ENCODE results near the gene CFAP210.
"Not testable (repeated sequence)": the region's sequence is repeated elsewhere in the genome, so short reads cannot be mapped to it uniquely, and the experiment has no call there.

The CFAP210 gene

DNA sequence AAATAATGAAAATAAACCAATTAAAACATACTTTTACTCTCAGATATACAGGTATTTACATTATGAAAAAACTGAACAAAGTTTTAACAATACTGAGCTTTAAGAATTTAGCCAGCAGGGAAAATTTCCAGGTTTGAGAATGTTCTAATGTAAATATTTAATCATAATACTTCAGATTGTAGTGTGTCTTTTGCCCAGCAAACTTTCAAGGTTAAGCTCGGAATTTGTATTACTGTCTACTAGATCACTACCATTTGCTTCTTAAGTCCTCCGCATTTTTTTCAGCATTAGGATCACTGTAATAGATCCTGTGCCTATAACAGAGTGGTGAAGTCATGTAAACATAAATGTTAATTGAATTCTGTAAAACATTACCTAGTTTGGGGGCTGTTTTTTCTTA, 52.7 kb downstream of the CFAP210 start:
- Histone ChIP-seq H3K9ac (ENCODE audit: low read length) (no peak overlapping the region), H3K4me3 (ENCODE audit: low read length) (no peak overlapping the region), H3K27me3 (ENCODE audit: control insufficient read depth, insufficient read depth, low read length) (no peaks in the 10 kb centered on the region), H3K4me1 (ENCODE audit: control insufficient read depth, insufficient read depth, low read length) (no peaks in the 10 kb centered on the region), H3K36me3 (ENCODE audit: control insufficient read depth, insufficient read depth, low read length) (no peaks in the 10 kb centered on the region), H3K9me3 (ENCODE audit: control insufficient read depth, low read length) (no peaks in the 10 kb centered on the region)

DNA sequence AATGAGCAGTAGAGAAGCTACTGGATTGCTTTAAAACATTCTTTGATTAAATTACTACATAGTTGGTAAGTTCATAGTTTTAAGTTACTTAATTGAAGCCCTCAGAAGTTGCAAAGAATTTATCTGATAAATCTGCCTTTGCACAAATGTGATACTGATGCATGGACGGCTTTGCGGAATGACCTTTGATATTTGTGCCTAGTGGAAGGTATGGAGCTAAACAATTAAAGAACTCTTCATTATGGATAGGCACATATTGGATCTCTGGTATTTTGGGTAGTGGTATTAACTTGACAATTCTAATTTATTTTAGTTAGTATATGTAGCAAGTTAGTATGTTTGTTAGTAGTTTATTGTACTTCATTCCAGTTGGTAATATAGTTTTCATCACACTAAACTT, 54.1 kb downstream of the CFAP210 start:
- H3K4me3 ChIP-seq (ENCODE audit: low read length) = no peak overlapping the region
- no peaks in the 10 kb centered on the region for H3K27me3 ChIP-seq (ENCODE audit: control insufficient read depth, insufficient read depth, low read length)
- H3K4me1 ChIP-seq (ENCODE audit: control insufficient read depth, insufficient read depth, low read length) = no peaks in the 10 kb centered on the region
- H3K9me3 ChIP-seq (ENCODE audit: control insufficient read depth, low read length) = no peaks in the 10 kb centered on the region
- H3K9ac ChIP-seq (ENCODE audit: low read length) = no peak overlapping the region
- H3K36me3 ChIP-seq (ENCODE audit: control insufficient read depth, insufficient read depth, low read length) = no peaks in the 10 kb centered on the region

DNA sequence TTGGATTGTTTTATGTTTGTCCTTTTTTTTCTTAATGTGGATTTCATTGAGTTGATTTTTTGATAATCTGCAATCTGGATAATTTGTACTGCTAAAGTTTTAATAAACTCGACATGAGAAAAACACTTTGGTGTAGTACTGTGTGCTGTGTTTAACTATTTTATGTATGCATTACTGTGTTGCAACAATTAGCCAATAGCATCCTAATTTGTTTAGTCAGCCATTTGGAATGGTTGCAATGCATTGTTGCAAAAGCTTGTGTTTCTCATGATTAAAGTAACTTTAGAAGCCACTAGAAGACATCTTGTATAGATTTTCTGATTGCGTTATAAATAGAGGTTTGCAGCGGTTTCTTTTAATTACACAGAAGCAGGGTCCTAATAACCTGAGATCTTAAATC, 56.6 kb downstream of the CFAP210 start:
- no peak overlapping the region for H3K4me3 ChIP-seq (ENCODE audit: low read length)
- no peaks in the 10 kb centered on the region for H3K27me3 ChIP-seq (ENCODE audit: control insufficient read depth, insufficient read depth, low read length)
- H3K4me1 ChIP-seq (ENCODE audit: control insufficient read depth, insufficient read depth, low read length) = no peaks in the 10 kb centered on the region
- H3K36me3 ChIP-seq (ENCODE audit: control insufficient read depth, insufficient read depth, low read length) = peaks cover 5% of the 10 kb centered on the region
- no peaks in the 10 kb centered on the region for H3K9me3 ChIP-seq (ENCODE audit: control insufficient read depth, low read length)
- H3K9ac ChIP-seq (ENCODE audit: low read length) = no peak overlapping the region

DNA sequence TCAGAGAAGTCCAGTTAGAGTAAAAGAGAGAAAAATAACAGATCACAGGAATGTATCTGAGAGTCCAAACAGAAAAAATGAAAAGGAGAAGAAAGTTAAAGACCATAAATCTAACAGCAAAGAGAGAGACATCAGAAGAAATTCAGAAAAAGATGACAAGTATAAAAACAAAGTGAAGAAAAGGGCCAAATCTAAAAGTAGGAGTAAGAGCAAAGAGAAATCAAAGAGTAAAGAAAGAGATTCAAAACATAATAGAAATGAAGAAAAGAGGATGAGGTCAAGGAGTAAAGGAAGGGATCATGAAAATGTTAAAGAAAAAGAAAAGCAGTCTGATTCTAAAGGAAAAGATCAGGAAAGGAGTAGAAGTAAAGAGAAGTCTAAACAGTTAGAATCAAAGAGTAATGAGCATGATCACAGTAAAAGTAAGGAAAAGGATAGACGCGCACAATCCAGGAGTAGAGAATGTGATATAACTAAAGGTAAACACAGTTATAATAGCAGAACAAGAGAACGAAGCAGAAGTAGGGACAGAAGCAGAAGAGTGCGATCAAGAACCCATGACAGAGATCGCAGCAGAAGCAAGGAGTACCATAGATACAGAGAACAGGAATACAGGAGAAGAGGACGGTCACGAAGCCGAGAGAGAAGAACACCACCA, 57.6 kb downstream of the CFAP210 start:
- peaks cover 7% of the 10 kb centered on the region for H3K36me3 ChIP-seq (ENCODE audit: control insufficient read depth, insufficient read depth, low read length)

DNA sequence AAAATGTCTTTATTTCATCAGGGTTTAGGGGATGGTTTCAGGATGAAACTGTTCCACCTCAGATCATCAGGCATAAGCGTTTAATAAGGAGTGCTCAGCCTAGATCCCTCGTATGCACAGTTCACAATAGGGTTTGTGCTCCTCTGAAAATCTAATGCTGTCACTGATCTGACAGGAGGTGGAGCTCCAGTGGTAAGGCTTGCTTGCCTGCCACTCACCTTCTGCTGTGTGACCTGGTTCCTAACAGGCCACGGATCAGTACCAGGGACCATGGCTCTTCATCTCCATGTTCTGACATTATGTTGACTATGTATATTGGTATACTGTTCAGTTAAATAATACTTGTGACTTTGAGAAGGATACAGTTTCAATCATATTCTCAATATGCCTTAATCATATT, 68.4 kb downstream of the CFAP210 start:
- Histone ChIP-seq H3K4me1 (ENCODE audit: control insufficient read depth, insufficient read depth, low read length) (no peaks in the 10 kb centered on the region), H3K27me3 (ENCODE audit: control insufficient read depth, insufficient read depth, low read length) (no peaks in the 10 kb centered on the region), H3K9me3 (ENCODE audit: control insufficient read depth, low read length) (no peaks in the 10 kb centered on the region), H3K9ac (ENCODE audit: low read length) (no peak overlapping the region), H3K36me3 (ENCODE audit: control insufficient read depth, insufficient read depth, low read length) (no peaks in the 10 kb centered on the region), H3K4me3 (ENCODE audit: low read length) (no peak overlapping the region)

More for the DNA sequence above, 57.6 kb downstream of the CFAP210 start:
- H3K27me3 ChIP-seq (ENCODE audit: control insufficient read depth, insufficient read depth, low read length) = no peaks in the 10 kb centered on the region
- no peaks in the 10 kb centered on the region for H3K9me3 ChIP-seq (ENCODE audit: control insufficient read depth, low read length)
- no peaks in the 10 kb centered on the region for H3K4me1 ChIP-seq (ENCODE audit: control insufficient read depth, insufficient read depth, low read length)
- H3K4me3 ChIP-seq (ENCODE audit: low read length) = no peak overlapping the region
- H3K9ac ChIP-seq (ENCODE audit: low read length) = no peak overlapping the region

DNA sequence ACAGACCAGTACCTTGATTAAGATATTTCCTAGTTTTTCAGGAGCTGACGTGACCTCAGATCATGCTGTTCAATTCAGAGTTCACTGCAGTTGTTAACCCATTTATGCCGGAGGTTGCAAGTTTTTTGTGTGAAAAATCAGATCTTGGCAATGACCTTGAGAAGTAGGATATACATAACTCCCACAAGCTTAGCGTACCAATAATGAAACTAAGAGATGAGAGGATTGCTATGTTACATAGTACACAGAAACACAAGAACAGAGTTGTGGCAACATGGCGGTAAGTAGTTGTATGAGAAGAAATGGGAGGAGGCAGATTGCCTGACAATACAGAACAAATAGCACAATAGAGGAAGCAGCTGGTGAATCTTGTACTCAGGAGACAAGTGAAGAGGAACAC, 71.0 kb downstream of the CFAP210 start:
- H3K4me1 ChIP-seq (ENCODE audit: control insufficient read depth, insufficient read depth, low read length) = no peaks in the 10 kb centered on the region
- no peaks in the 10 kb centered on the region for H3K36me3 ChIP-seq (ENCODE audit: control insufficient read depth, insufficient read depth, low read length)

DNA sequence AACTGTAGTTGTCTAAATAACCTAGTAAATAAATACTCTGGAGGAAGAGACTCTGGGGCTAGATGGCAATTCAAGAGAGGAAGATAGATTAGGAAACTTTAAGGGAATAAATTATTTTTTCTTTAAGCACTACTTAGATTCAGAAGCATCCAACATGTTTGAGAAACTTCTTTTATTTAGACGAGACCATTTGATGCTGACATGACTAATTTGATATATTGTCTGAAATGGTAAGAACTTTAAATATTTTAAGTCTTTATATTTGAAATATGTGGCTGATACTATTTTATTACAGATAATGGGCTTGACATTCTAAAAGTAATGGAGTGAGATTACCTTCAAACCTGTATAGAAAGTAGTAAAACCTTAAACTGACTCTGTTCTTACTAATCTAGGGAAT, 73.7 kb downstream of the CFAP210 start:
- no peaks in the 10 kb centered on the region for H3K4me1 ChIP-seq (ENCODE audit: control insufficient read depth, insufficient read depth, low read length)
- H3K9me3 ChIP-seq (ENCODE audit: control insufficient read depth, low read length) = no peaks in the 10 kb centered on the region
- H3K4me3 ChIP-seq (ENCODE audit: low read length) = no peak overlapping the region
- no peaks in the 10 kb centered on the region for H3K36me3 ChIP-seq (ENCODE audit: control insufficient read depth, insufficient read depth, low read length)
- H3K27me3 ChIP-seq (ENCODE audit: control insufficient read depth, insufficient read depth, low read length) = no peaks in the 10 kb centered on the region
- no peak overlapping the region for H3K9ac ChIP-seq (ENCODE audit: low read length)

More for the DNA sequence above, 71.0 kb downstream of the CFAP210 start:
- H3K9me3 ChIP-seq (ENCODE audit: control insufficient read depth, low read length) = no peaks in the 10 kb centered on the region
- no peaks in the 10 kb centered on the region for H3K27me3 ChIP-seq (ENCODE audit: control insufficient read depth, insufficient read depth, low read length)
- H3K4me3 ChIP-seq (ENCODE audit: low read length) = no peak overlapping the region
- H3K9ac ChIP-seq (ENCODE audit: low read length) = no peak overlapping the region

DNA sequence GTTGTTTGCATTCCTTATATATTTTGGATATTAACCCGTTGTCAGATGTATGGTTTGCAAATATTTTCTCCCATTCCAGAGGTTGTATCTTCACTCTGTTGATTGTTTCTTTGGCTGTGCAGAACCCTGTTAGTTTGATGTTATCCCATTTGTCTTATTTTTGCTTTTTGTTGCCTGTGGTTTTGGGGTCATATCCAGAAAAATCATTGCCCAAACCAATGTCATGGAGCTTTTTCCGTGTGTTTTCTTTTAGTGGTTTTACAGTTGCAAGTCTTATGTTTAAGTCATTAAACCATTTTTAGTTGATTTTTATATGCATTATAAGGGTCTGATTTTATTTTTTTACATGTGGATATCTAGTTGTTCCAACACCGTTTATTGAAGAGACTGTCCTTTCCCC, 74.3 kb downstream of the CFAP210 start:
- H3K36me3 ChIP-seq (ENCODE audit: control insufficient read depth, insufficient read depth, low read length) = no peaks in the 10 kb centered on the region
- no peaks in the 10 kb centered on the region for H3K4me1 ChIP-seq (ENCODE audit: control insufficient read depth, insufficient read depth, low read length)
- no peak overlapping the region for H3K4me3 ChIP-seq (ENCODE audit: low read length)
- H3K9ac ChIP-seq (ENCODE audit: low read length) = no peak overlapping the region
- no peaks in the 10 kb centered on the region for H3K27me3 ChIP-seq (ENCODE audit: control insufficient read depth, insufficient read depth, low read length)
- no peaks in the 10 kb centered on the region for H3K9me3 ChIP-seq (ENCODE audit: control insufficient read depth, low read length)

DNA sequence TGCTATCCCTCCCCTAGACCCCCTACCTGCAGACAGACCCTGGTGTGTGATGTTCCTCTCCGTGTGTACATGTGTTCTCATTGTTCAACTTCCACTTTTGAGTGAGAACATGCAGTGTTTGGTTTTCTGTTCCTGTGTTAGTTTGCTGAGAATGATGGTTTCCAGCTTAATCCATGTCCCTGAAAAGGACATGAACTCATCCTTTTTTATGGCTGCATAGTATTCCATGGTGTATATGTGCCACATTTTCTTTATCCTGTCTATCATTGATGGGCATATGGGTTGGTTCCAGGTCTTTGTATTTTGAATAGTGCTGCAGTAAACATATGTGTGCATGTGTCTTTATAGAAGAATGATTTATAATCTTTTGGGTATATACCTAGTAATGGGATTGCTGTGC, 78.2 kb downstream of the CFAP210 start:
- not testable (repeated sequence) for H3K9ac ChIP-seq (ENCODE audit: low read length); H3K4me1 ChIP-seq (ENCODE audit: control insufficient read depth, insufficient read depth, low read length); H3K36me3 ChIP-seq (ENCODE audit: control insufficient read depth, insufficient read depth, low read length)

DNA sequence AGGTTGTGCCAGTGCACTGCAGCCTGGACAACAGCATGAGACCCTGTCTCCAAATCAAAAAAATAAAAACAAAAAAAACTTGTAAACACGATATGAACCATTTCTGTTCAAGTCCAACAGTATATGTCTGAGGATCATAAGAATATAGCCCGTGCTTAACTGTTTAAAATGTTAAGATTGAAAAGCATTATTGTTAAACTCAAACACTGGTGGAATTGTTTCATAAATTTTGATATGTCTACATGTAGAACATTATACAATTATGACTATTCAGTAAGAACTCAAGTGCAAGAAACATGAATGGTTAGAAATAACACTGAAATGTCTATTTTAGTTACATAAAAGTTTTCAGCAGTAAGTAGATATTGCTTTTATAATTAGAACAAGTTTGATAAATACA, 80.3 kb downstream of the CFAP210 start:
- no peaks in the 10 kb centered on the region for H3K4me1 ChIP-seq (ENCODE audit: control insufficient read depth, insufficient read depth, low read length)
- no peaks in the 10 kb centered on the region for H3K27me3 ChIP-seq (ENCODE audit: control insufficient read depth, insufficient read depth, low read length)
- no peaks in the 10 kb centered on the region for H3K9me3 ChIP-seq (ENCODE audit: control insufficient read depth, low read length)
- H3K4me3 ChIP-seq (ENCODE audit: low read length) = no peak overlapping the region
- no peak overlapping the region for H3K9ac ChIP-seq (ENCODE audit: low read length)
- no peaks in the 10 kb centered on the region for H3K36me3 ChIP-seq (ENCODE audit: control insufficient read depth, insufficient read depth, low read length)

More for the DNA sequence above, 78.2 kb downstream of the CFAP210 start:
- not testable (repeated sequence) for H3K4me3 ChIP-seq (ENCODE audit: low read length); H3K9me3 ChIP-seq (ENCODE audit: control insufficient read depth, low read length); H3K27me3 ChIP-seq (ENCODE audit: control insufficient read depth, insufficient read depth, low read length)

DNA sequence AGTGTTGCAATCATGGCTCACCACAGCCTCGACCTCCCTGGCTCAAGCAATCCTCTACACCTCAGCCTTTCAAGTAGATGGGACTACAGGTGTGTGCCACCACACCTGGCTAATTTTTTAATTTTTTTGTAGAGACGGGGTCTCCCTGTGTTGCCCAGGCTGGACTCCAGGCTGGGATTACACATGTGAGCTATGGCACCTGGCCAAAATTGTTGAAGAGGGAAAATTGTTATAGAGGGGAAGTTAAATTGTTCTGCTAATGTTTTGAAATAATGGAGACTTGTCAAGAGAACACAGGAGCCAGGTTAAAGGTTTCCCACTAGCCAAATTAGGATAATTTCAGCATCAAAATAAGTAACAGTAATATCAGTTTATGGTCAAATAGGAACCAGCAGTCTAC, 84.9 kb downstream of the CFAP210 start:
- Histone ChIP-seq H3K27me3 (ENCODE audit: control insufficient read depth, insufficient read depth, low read length) (no peaks in the 10 kb centered on the region), H3K4me1 (ENCODE audit: control insufficient read depth, insufficient read depth, low read length) (no peaks in the 10 kb centered on the region), H3K4me3 (ENCODE audit: low read length) (no peak overlapping the region), H3K9ac (ENCODE audit: low read length) (no peak overlapping the region), H3K9me3 (ENCODE audit: control insufficient read depth, low read length) (no peaks in the 10 kb centered on the region), H3K36me3 (ENCODE audit: control insufficient read depth, insufficient read depth, low read length) (no peaks in the 10 kb centered on the region)

DNA sequence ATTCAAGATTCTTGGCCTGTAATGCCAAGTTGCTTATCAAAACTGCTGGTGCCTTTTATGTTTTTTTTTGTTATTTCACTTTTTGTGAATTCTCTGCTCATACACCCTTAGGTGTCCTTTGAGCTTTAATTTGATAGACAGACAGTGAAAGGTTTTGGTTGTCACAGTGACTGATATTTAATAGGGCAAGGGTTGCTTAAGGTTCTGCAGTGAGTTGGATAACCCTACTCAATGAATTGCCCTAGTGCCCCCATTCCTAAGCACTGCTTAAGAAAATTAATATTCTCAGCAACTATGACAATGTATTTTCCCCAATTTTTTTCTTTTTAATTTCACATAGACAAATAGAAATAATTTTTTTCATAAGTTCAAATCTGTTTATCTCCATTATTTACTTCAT, 94.6 kb downstream of the CFAP210 start:
- no peak overlapping the region for H3K4me3 ChIP-seq (ENCODE audit: low read length)
- H3K9me3 ChIP-seq (ENCODE audit: control insufficient read depth, low read length) = no peaks in the 10 kb centered on the region
- peaks cover 4% of the 10 kb centered on the region for H3K4me1 ChIP-seq (ENCODE audit: control insufficient read depth, insufficient read depth, low read length)
- H3K27me3 ChIP-seq (ENCODE audit: control insufficient read depth, insufficient read depth, low read length) = no peaks in the 10 kb centered on the region
- no peaks in the 10 kb centered on the region for H3K36me3 ChIP-seq (ENCODE audit: control insufficient read depth, insufficient read depth, low read length)
- no peak overlapping the region for H3K9ac ChIP-seq (ENCODE audit: low read length)

DNA sequence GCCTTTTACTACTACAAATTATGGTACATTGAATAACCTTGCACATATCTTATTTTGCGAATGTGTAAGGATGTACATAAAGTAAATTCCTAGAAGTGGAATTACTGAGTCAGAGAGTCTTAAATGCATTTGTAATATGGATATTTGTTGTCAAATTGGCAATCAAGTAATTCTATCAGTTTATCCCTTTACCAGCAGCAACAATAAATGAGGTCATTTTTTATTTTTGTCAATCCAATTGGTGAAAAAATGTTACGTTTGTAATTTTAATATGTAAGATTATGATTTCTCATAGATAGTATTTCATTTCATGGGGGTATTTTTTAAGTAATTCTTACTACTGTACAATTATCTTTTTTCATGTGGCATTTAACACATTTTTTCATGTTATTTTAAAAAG, 95.2 kb downstream of the CFAP210 start:
- Histone ChIP-seq H3K4me3 (ENCODE audit: low read length) (no peak overlapping the region), H3K27me3 (ENCODE audit: control insufficient read depth, insufficient read depth, low read length) (no peaks in the 10 kb centered on the region), H3K9me3 (ENCODE audit: control insufficient read depth, low read length) (no peaks in the 10 kb centered on the region), H3K4me1 (ENCODE audit: control insufficient read depth, insufficient read depth, low read length) (peaks cover 4% of the 10 kb centered on the region), H3K9ac (ENCODE audit: low read length) (no peak overlapping the region), H3K36me3 (ENCODE audit: control insufficient read depth, insufficient read depth, low read length) (no peaks in the 10 kb centered on the region)
